Upper lobe of right lung (tissue), 1 donor: ENCODE data around the gene PHACTR3. TPM values are rescaled to one million over a fixed set of nuclear protein-coding genes. Genes with fewer than 3 reads are reported as not detected.

ENCODE experiments used
- ATAC-seq: fragments of 200-7000 bp; cut with Tn5 transposase; one replicate; pipeline ENCODE4 v1.9.1; 2020; ENCODE audit warnings: mild to moderate bottlenecking, moderate library complexity
- DNase-seq: peaks from one replicate; pipeline ENCODE4 v3.0.0-alpha.2; 2020
- H3K27ac ChIP-seq: fragments of 200-600 bp; one replicate; pipeline ENCODE4 v1.8.0; 2022
- H3K27me3 ChIP-seq: fragments of 200-600 bp; one replicate; pipeline ENCODE4 v1.8.0; 2022; ENCODE audit warnings: mild to moderate bottlenecking
- H3K36me3 ChIP-seq: fragments of 200-600 bp; one replicate; pipeline ENCODE4 v1.8.0; 2022
- H3K4me1 ChIP-seq: fragments of 200-600 bp; one replicate; pipeline ENCODE4 v1.8.0; 2022
- H3K4me3 ChIP-seq: fragments of 200-600 bp; one replicate; pipeline ENCODE4 v1.8.0; 2022; ENCODE audit warnings: mild to moderate bottlenecking
- H3K9me3 ChIP-seq: fragments of 200-600 bp; one replicate; pipeline ENCODE4 v1.8.0; 2022
- CTCF ChIP-seq: fragments of 200-600 bp; IDR thresholded peaks from one replicate; pipeline ENCODE4 v1.8.0; 2022; ENCODE audit warnings: antibody characterized with exemption
- intact Hi-C: fragments of 100-400 bp; cut with DNase I; formaldehyde crosslinking; loops from one replicate; pipeline ENCODE4 v1.11.0; 2022
- total RNA-seq: library from RNA; stranded (reverse); fragmentation: NEBNext Ultra II Directional; extraction: Animal tissue kit (Norgen Biotek cat#: 25700); gene quantifications from one replicate; pipeline ENCODE4 v1.2.1, GENCODE V29; 2021
- donor health status: DM: no; HTN: yes; CAD: no; lungs with severe emphysema.

The PHACTR3 gene
- total RNA-seq, 1 donor from 2014 or later: 18.2 TPM

- Histone ChIP-seq H3K4me1 (no peaks in the 10 kb centered on the region), H3K9me3 (no peaks in the 10 kb centered on the region), H3K27ac (no peak overlapping the region), H3K4me3 (no peak overlapping the region), H3K27me3 (no peaks in the 10 kb centered on the region), H3K36me3 (no peaks in the 10 kb centered on the region)
- no peak for TF ChIP-seq CTCF
- no peak for ATAC-seq
- no peak for DNase-seq
- intact Hi-C loops: no loop called here
Observed at GRCh38 chr20:59864726-59865125, 260.4 kb downstream of the PHACTR3 start.

GRCh38 chr20:59866338-59866737 is 262.0 kb downstream of the PHACTR3 start:
- no peak overlapping the region for H3K4me3 ChIP-seq

GRCh38 chr20:59871096-59871495 is 266.8 kb downstream of the PHACTR3 start:
- ATAC-seq (no peak), DNase-seq (no peak)
- intact Hi-C loops: no loop called here
- H3K36me3 ChIP-seq: no peaks in the 10 kb centered on the region
- H3K9me3 ChIP-seq: no peaks in the 10 kb centered on the region
- H3K27me3 ChIP-seq: no peaks in the 10 kb centered on the region
- no peaks in the 10 kb centered on the region for H3K4me1 ChIP-seq
- H3K27ac ChIP-seq: no peak overlapping the region
- H3K4me3 ChIP-seq: no peak overlapping the region
- no peak for TF ChIP-seq CTCF

More at GRCh38 chr20:59866338-59866737, 262.0 kb downstream of the PHACTR3 start:
- intact Hi-C loops: no loop called here
- no peak overlapping the region for H3K27ac ChIP-seq
- no peak for ATAC-seq
- no peaks in the 10 kb centered on the region for H3K36me3 ChIP-seq
- no peak for DNase-seq
- H3K9me3 ChIP-seq: no peaks in the 10 kb centered on the region
- no peaks in the 10 kb centered on the region for H3K4me1 ChIP-seq
- no peaks in the 10 kb centered on the region for H3K27me3 ChIP-seq
- no peak for TF ChIP-seq CTCF

- ATAC-seq: no peak
- H3K4me3 ChIP-seq: no peak overlapping the region
- intact Hi-C loops: no loop called here
- TF ChIP-seq CTCF: no peak
- no peaks in the 10 kb centered on the region for H3K36me3 ChIP-seq
- H3K27me3 ChIP-seq: no peaks in the 10 kb centered on the region
- H3K9me3 ChIP-seq: no peaks in the 10 kb centered on the region
- DNase-seq: no peak
- no peaks in the 10 kb centered on the region for H3K4me1 ChIP-seq
- no peak overlapping the region for H3K27ac ChIP-seq
Observed at GRCh38 chr20:59873409-59873808, 269.1 kb downstream of the PHACTR3 start.

- TF ChIP-seq CTCF: no peak
- intact Hi-C loops: no loop called here
- Histone ChIP-seq H3K27ac (no peak overlapping the region), H3K36me3 (no peaks in the 10 kb centered on the region), H3K9me3 (no peaks in the 10 kb centered on the region), H3K4me1 (no peaks in the 10 kb centered on the region), H3K27me3 (no peaks in the 10 kb centered on the region), H3K4me3 (no peak overlapping the region)
- no peak for DNase-seq
- no peak for ATAC-seq
Observed at GRCh38 chr20:59880198-59880597, 275.9 kb downstream of the PHACTR3 start.

- Histone ChIP-seq H3K27ac (no peak overlapping the region), H3K9me3 (no peaks in the 10 kb centered on the region), H3K4me3 (no peak overlapping the region), H3K27me3 (no peaks in the 10 kb centered on the region), H3K4me1 (no peaks in the 10 kb centered on the region), H3K36me3 (no peaks in the 10 kb centered on the region)
- ATAC-seq (no peak), DNase-seq (no peak)
- intact Hi-C loops: no loop called here
- TF ChIP-seq CTCF: no peak
Observed at GRCh38 chr20:59884494-59884893, 280.2 kb downstream of the PHACTR3 start.
